GM10266 (cell line): ENCODE data around the gene ARPC5.
"Not testable (repeated sequence)": the region's sequence is repeated elsewhere in the genome, so short reads cannot be mapped to it uniquely, and the experiment has no call there.

Source experiments
- DNase-seq: peaks from one replicate; pipeline ENCODE4 v3.0.0; 2012; ENCODE audit errors: extremely low spot score
- TF ChIP-seq, protein P1 (sequence below): IDR thresholded peaks from 2 replicates; pipeline ENCODE4 v1.5.1; 2012; ENCODE audit warnings: mild to moderate bottlenecking, low read depth; ENCODE audit not compliant: control insufficient read depth, insufficient read depth; ENCODE audit errors: missing control alignments

Gene ARPC5

DNA sequence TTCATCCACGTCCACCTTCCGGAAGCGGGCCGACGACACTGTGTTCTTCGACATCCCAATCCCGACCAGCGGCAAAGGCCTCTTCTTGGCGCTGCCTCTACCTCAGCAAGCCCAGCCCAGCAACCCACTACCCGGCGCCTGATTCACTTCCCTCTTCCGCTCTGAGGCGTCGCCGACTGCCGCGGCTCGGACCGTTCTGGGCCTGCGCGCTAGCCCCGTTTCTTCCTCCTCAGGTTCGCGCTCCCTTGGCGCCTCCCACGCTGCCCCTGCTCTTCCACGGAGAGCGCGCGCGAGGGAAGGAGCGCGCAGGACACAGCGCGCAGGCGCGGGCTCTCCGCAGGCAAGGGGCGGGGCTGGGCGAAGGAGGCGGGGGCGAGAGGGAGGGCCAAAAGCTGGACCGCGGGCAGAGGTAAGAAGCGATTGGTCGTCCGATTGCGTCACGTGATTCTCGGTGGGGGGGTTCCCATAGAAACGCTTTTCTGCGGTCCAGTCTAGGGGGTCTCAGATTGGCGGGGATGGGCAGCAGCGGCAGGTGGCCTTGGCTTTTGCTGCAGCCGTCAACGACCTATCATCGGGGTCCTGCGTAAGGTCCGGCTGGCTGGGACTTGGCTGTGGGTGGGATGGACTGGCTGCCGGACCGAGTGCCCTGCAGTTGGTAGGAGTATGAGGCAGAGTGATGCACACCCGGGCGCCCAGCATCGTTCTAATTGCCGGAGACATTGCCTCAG is at the start of gene ARPC5:
TSS of gene ARPC5 (minus strand) at position 178 of the 728 bp plus-strand sequence. CDS start at position 54, 124 bp downstream.
- TF ChIP-seq, protein P1, sequence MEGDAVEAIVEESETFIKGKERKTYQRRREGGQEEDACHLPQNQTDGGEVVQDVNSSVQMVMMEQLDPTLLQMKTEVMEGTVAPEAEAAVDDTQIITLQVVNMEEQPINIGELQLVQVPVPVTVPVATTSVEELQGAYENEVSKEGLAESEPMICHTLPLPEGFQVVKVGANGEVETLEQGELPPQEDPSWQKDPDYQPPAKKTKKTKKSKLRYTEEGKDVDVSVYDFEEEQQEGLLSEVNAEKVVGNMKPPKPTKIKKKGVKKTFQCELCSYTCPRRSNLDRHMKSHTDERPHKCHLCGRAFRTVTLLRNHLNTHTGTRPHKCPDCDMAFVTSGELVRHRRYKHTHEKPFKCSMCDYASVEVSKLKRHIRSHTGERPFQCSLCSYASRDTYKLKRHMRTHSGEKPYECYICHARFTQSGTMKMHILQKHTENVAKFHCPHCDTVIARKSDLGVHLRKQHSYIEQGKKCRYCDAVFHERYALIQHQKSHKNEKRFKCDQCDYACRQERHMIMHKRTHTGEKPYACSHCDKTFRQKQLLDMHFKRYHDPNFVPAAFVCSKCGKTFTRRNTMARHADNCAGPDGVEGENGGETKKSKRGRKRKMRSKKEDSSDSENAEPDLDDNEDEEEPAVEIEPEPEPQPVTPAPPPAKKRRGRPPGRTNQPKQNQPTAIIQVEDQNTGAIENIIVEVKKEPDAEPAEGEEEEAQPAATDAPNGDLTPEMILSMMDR, result no peak
- DNase-seq, result peak; percentile 93

DNA sequence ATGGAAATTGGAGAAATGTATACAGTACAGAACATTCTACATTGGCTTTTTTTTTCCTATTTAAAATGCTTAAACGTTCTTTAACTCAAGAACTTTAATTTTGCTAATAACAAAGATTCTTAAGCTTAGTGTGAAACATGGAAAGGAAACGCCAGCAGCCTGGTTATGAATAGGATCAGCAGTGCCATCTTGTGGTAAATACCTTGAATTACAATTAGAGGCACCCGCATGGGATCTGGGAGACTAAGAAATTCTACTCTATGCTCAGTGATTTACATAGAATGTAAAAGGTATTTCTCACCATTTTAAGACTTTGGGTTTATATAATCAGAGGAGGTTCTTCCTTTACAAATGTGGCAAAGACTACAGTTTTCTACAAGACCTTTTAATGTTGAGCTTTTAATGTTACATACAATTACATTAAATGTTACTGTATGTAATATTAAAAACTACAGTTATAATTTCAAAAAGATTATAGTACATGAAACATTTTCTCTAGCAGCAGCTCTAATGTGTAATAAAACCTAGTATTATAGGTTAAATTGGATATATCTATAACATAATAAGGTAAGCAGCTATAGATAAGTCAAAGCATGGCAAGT is 49.6 kb upstream of the ARPC5 start:
- TF ChIP-seq, protein P1, result peak; percentile 77
- DNase-seq, result peak; percentile 63

DNA sequence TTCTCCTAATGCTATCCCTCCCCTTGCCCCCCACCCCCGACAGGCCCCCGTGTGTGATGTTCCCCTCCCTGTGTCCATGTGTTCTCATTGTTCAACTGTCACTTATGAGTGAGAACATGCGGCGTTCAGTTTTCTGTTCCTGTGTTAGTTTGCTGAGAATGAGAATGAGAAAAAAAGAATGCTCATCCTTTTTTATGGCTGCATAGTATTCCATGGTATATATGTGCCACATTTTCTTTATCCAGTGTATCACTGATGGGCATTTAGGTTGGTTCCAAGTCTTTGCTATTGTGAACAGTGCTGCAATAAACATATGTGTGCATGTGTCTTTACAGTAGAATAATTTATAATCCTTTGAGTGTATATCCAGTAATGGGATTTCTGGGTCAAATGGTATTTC is 43.8 kb upstream of the ARPC5 start:
- DNase-seq, result not testable (repeated sequence)

DNA sequence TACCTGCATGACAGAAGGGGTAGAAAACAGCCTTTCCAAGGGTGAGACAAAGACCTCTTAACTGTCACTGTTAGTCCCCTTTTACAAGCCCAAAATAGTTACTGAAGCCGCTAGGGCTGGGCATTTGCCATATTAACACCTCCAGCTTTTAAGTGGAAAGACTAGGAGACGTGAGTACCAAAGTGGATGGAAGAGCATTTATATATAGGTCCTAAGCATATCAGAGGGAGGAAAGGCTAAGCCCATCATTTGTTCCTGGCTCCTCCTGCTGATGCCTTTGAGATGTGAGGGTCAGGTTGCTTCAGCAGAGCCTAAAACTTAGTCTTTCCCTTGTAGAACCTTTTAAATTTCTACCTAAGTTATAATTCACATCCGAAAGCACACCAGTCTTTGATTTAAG is 43.2 kb upstream of the ARPC5 start:
- TF ChIP-seq, protein P1, result no peak
- no peak for DNase-seq

DNA sequence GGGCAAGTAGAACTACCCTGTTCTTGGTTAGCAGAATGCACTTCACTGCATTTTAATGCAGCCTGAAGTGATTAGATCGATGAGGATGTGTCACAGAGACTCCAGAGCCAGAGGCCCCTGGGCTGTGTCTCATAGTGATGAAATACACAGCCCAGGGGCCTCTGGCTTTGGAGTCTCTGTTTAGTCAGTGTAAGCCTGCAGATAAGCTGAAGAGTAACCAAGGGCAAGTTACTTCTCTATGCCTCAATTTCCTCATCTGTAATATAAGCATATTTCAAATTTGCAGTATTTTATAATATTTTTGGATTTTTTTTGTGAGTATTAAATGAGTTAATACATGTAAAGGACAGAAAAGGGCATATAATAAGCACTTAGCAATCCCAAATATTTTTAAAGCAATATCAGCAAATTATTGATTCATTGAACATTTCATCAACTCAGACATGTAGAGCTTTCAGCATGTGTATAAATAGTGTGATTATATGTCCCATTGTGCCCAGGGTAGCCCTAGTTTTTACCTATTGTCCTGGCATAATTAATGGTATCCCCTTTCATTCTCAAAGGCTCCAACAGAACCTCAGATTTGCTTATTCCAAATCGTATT is 41.1 kb upstream of the ARPC5 start:
- no peak for DNase-seq

DNA sequence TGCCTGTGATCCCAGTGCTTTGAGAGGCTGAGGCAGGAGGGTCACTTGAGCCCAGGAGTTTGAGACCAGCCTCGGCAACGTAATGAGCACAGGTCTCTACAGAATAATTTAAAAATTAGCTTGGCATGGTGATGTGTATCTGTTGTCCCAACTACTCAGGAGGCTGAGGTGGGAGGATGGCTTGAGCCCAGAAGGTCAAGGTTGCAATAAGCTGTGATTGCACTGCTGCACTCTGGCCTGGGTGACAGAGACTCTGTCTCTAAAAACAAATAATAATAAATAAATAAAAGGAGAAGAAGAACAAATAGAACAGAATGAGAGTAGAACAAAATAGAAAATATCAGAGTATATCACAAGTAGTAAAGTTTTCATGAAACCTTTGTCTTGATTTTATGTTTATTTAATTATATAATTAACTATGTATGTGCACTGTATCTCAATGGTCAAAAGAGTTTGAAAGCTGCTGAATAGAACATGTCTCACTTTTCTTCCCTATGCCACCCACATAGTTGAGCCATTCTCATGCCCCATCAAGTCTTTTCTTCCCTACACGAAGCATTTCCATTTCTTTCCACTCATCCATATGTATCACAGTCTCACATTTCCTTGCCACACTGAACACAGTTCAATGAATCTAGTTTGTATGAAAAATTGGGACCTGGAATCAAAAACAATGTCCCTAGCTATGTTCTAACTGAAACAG is 40.5 kb upstream of the ARPC5 start:
- DNase-seq, result no peak
- TF ChIP-seq, protein P1, result no peak

More for the DNA sequence above, 41.1 kb upstream of the ARPC5 start:
- TF ChIP-seq, protein P1, result no peak

DNA sequence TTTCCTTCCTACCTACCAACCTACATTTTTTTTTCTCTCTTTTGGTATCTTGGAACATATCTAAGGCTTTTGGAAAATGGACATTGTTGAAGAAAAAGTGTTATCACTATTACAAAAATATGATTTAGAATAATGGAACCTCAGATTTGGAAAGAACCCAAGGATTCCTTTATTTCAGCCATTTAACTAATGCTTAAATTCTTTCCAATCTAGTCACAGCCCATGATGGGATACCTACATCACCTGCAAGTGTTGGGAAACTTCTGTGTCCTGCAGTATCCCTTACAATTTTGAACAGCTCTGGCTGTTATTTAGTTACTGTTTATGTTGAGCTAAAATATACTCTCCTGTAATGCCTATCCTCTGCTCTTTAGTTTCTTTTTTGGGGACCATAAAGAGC is 39.8 kb upstream of the ARPC5 start:
- TF ChIP-seq, protein P1, result no peak
- no peak for DNase-seq
